K562 (cell line): Measurements from ENCODE around the gene CHST7.

Experiments used
- CCAR2 ChIP-seq: fragments of 200-400 bp; formaldehyde crosslinking; IDR thresholded peaks from 2 replicates; pipeline ENCODE4 v1.6.1; 2017; ENCODE audit warnings: mild to moderate bottlenecking, low read depth, low read length
- CHCHD3 ChIP-seq: fragments of 250-450 bp; sonication (Bioruptor Pico); IDR thresholded peaks from 2 replicates; pipeline ENCODE4 v2.1.2; 2022; ENCODE audit warnings: mild to moderate bottlenecking
- CTCF ChIP-seq, 3 experiments: IDR thresholded peaks in 2 of 3; conservative IDR thresholded peaks in 1 of 3; 2 replicates each; pipeline ENCODE4 v1.5.1; 2011 to 2012; ENCODE audit warnings: low read length in 3 of 3, mild to moderate bottlenecking in 3 of 3, control low read depth in 2 of 3, improper control_type of control experiment in 1 of 3, inconsistent platforms in 1 of 3, low read depth in 1 of 3, mixed read lengths in 1 of 3, moderate library complexity in 1 of 3; ENCODE audit not compliant: insufficient read depth in 2 of 3
- ELF1 ChIP-seq: fragments of 200-800 bp; sonication (Bioruptor generic); IDR thresholded peaks from 2 replicates; pipeline ENCODE4 v1.6.1; 2016; ENCODE audit warnings: missing genetic modification characterization, missing compliant biosample characterization
- FOXM1 ChIP-seq, 2 experiments: fragments of 450-650 bp in 1 of 2; sonication (generic) in 1 of 2; formaldehyde crosslinking in 1 of 2; IDR thresholded peaks; 2 replicates each; pipeline versions ENCODE4 v1.6.1 to v1.9.0; 2017 to 2022; ENCODE audit warnings: low read depth in 2 of 2, mild to moderate bottlenecking in 2 of 2, missing genetic modification reagents in 1 of 2, moderate library complexity in 1 of 2
- SMAD3 ChIP-seq: fragments of 450-650 bp; formaldehyde crosslinking; conservative IDR thresholded peaks from 2 replicates; pipeline ENCODE4 v1.4.0; 2020; ENCODE audit warnings: mild to moderate bottlenecking
- TCF7L2 ChIP-seq: fragments of 150-350 bp; IDR thresholded peaks from 2 replicates; pipeline ENCODE4 v1.6.1; 2016; ENCODE audit warnings: low read depth, mild to moderate bottlenecking, low read length, moderate library complexity
- ZNF184 ChIP-seq: sonication (generic); formaldehyde crosslinking; IDR thresholded peaks from 2 replicates; pipeline ENCODE4 v1.5.0; 2020; ENCODE audit warnings: missing genetic modification reagents
- ZNF282 ChIP-seq: sonication (generic); formaldehyde crosslinking; IDR thresholded peaks from 2 replicates; pipeline ENCODE4 v1.8.1; 2023; ENCODE audit warnings: missing genetic modification reagents
- ZNF431 ChIP-seq: sonication (generic); formaldehyde crosslinking; IDR thresholded peaks from 2 replicates; pipeline ENCODE4 v1.8.0; 2022; ENCODE audit warnings: mild to moderate bottlenecking, missing genetic modification reagents

- no peak for TF ChIP-seq ZNF431 (CRISPR knock-in tag)
- no peak for TF ChIP-seq CTCF (IDR thresholded peaks at IDR 0.05 in 2 of 3, conservative IDR thresholded peaks at IDR 0.05 in 1 of 3; ENCODE audit: insufficient read depth in 2 of 3, low read depth in 1 of 3, low read length in 3 of 3)
- TF ChIP-seq ZNF282 = no peak
- TF ChIP-seq FOXM1 (IDR thresholded peaks at IDR 0.05; ENCODE audit: low read depth) = no peak
- no peak for TF ChIP-seq FOXM1 (CRISPR knock-in tag; IDR thresholded peaks at IDR 0.05; ENCODE audit: low read depth)
- TF ChIP-seq ZNF184 (CRISPR knock-in tag) = no peak
- no peak for TF ChIP-seq CCAR2
- TF ChIP-seq SMAD3 = no peak
- no peak for TF ChIP-seq TCF7L2
- no peak for TF ChIP-seq ELF1
- TF ChIP-seq CHCHD3 (CRISPR knock-in tag) = no peak
Measured at GRCh38 chrX:46635186-46635585, 61.6 kb downstream of the CHST7 start.
